C4-2B (cell line): ENCODE data around the gene GALNT13.

Source experiments
- H3K27ac ChIP-seq: fragments of 450-650 bp; 2 replicates; pipeline ENCODE4 v1.5.1; 2017
- CTCF ChIP-seq: fragments of 450-650 bp; conservative IDR thresholded peaks from 2 replicates; pipeline ENCODE4 v1.5.1; 2017; ENCODE audit warnings: mild to moderate bottlenecking
- ZFX ChIP-seq: fragments of 450-650 bp; IDR thresholded peaks from 2 replicates; pipeline ENCODE4 v1.6.1; 2017

GALNT13 gene

GRCh38 chr2:153972412-153972811 lies 100.7 kb downstream of the GALNT13 start:
- H3K27ac ChIP-seq = no peak overlapping the region
- TF ChIP-seq CTCF (no peak), ZFX (no peak)

GRCh38 chr2:153986488-153987229 lies 114.9 kb downstream of the GALNT13 start:
- no peak overlapping the region for H3K27ac ChIP-seq

GRCh38 chr2:153990771-153991170 lies 119.0 kb downstream of the GALNT13 start:
- TF ChIP-seq ZFX (no peak), CTCF (no peak)
- no peak overlapping the region for H3K27ac ChIP-seq

More at GRCh38 chr2:153986488-153987229, 114.9 kb downstream of the GALNT13 start:
- TF ChIP-seq CTCF = no peak
- no peak for TF ChIP-seq ZFX

GRCh38 chr2:154013514-154013913 lies 141.8 kb downstream of the GALNT13 start:
- TF ChIP-seq ZFX (no peak), CTCF (no peak)
- H3K27ac ChIP-seq = no peak overlapping the region

- TF ChIP-seq CTCF = no peak
- no peak for TF ChIP-seq ZFX
- no peak overlapping the region for H3K27ac ChIP-seq
Observed at GRCh38 chr2:154015233-154015632, 143.5 kb downstream of the GALNT13 start.

GRCh38 chr2:154029504-154029903 lies 157.8 kb downstream of the GALNT13 start:
- TF ChIP-seq CTCF = no peak
- no peak for TF ChIP-seq ZFX
- no peak overlapping the region for H3K27ac ChIP-seq

GRCh38 chr2:154032220-154032619 lies 160.5 kb downstream of the GALNT13 start:
- H3K27ac ChIP-seq = no peak overlapping the region
- TF ChIP-seq CTCF (no peak), ZFX (no peak)
